ENCODE results near the gene TEX2. TPM values are rescaled to one million over a fixed set of nuclear protein-coding genes. Genes with fewer than 3 reads are reported as not detected.

Gene TEX2
- total RNA-seq, 1 donor from 2014 or later: 39.5 TPM

GRCh38 chr17:64115822-64116534, 147.1 kb downstream of the TEX2 start:
- ATAC-seq: peak; percentile 45
- intact Hi-C loops (cut with DNase I): no loop called here
- no peak for DNase-seq (ENCODE audit: low spot score)

DNA sequence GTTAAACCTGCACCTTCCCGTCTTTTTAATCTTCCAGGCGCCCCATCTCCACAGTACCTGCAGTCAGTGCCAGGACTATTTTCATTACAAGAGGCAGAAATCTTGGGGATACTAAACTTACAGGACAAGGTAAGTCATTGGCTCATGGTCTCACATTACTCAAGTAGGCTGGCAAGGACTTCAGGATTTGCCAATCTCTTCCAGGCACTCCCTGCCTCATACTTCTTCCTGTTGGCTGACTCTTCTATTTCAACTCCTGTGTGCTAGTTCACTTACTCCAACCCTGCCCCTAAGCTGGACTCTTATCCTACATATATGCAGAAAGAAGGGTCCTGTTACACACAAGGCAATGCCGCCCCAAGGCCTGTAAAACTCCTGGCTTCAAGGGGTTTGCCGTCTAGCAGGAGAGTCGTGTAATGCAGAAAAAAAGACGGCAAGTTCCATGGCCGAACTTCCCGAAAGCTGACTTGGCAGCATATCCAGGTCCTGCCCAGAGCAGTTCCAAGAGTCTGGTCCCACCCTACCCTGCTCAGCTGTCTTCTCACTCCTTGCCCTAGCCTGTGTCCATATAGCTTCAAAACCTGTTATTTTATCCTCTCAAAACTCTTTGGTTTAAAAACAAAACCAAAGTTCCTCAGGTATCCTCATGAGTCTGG, 147.9 kb downstream of the TEX2 start:
- intact Hi-C loops (cut with DNase I): no loop called here
- DNase-seq (ENCODE audit: low spot score) (no peak), ATAC-seq (no peak)

DNA sequence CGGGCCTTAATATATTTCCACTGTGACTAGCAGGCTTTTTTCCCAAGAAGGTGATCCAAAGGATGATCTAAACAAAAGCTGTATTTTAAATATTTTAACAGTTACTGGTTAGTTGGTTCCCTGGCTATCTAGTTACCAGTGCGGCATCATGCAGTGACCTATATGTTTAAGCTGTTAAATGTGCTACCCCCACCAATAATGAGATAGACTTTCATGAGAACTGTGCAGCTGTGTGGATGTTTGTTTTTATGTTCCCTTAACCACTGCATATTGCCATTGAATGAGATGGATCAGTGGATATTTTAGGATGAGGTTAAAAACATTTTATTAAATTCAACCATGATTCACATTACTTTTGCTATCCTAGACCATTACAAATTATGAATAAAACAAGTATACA, 150.1 kb downstream of the TEX2 start:
- intact Hi-C loops (cut with DNase I): no loop called here
- ATAC-seq (no peak), DNase-seq (ENCODE audit: low spot score) (no peak)

DNA sequence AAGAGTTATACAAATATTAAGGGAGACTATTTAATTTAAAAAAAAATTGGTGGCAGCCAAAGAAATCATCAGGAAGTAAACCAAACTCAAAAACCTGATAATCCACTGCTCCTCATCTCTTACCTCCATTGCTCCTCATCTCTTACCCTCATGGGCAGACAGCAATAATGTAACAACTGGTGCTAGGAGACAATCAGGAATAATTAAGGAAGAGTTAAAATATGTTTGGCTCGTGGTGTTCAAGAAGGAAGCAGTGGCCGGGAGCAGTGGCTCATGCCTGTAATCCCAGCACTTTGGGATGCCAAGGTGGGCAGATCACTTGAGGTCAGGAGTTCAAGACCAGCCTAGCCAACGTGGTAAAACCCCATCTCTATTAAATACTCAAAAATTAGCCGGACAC, 151.2 kb downstream of the TEX2 start:
- DNase-seq (ENCODE audit: low spot score) (no peak), ATAC-seq (no peak)
- intact Hi-C loops (cut with DNase I): no loop called here

DNA sequence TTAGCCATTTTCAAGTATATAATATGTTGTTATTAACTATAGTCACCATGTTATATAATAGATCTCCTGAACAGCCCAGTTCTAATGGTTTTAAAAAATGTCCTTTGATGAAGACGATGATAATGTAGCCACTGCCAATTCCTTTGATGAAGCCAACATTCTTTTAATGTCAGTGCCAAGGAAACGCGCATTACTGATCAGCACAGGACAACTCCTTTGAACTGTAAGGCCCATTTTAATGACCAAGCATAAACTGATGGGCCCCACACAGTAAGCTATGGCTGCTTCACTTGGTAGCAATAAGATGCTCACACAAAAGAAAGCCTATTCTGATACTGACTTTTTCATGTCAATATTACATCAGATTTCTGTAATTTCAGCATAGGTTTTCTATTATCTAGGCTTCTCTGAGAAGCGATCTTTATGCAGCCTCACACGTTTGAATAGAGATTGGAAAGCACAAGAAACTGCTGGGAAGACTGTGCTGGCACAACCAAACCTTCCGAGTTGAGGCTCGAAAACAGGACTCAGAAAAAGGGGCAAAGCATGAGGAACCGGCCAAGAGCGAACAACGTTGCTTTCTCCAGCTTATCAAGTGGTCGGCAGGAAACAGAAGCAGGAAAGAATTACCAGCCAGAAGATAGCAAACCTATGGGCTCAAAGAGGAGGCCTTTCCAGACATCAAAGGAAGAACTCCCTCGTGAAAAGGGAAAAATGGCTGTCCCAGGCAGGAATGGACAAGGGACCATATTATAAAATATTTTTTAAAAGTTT, 152.5 kb downstream of the TEX2 start:
- intact Hi-C loops (cut with DNase I): no loop called here
- DNase-seq (ENCODE audit: low spot score) (no peak), ATAC-seq (no peak)

DNA sequence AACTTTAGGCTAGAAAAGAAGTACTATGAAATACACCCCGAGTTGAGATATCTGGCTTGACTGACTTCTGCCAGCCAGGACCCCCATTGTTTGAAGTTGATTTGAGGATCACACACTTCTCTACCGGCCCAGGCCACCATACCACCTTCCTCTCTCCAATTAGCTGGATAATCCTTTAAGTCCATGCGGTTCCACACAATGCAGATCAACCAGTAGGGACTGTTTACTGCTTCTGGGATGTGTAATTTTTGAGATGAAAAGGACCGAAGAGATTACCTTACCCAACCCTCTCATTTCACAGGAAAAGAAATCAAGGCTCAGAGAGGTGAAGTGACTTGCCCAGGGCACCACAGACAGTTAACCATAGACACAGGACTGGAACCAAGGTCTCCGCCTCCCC, 153.7 kb downstream of the TEX2 start:
- intact Hi-C loops (cut with DNase I): no loop called here
- ATAC-seq (no peak), DNase-seq (ENCODE audit: low spot score) (no peak)

DNA sequence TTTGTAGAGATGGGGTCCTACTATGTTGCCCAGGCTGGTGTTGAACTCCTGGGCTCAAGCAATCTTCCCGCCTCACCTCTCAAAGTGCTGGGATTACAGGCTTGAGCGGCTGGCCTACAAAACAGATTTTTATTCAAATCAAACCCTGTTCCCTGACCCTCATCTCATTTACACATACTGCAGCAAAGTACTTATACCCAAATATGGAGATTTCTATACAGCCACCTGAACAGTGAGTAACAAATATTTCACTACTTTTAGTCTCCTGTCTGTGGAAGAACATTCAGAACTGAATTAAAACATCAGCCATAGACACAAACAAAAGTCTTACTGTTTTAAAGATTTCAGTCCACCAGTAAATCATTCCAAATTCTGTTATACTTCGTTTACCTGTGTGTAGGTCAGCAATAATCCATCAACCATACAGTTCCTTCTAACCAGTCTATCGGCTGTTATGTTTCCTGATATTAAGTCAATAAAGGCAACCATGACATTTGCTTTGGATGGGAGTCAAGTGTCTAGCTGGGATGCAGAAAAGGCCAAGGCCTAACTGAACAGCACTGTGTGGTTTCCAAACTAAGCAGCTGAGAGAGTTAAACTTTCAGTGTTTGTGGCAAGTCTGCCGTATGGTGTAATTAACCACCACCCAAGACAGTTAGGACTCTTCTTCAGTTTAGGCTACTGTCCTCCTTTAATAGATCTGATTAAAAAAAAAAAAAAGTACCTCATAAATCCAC, 155.4 kb downstream of the TEX2 start:
- no peak for ATAC-seq
- no peak for DNase-seq (ENCODE audit: low spot score)
- intact Hi-C loops (cut with DNase I): no loop called here

DNA sequence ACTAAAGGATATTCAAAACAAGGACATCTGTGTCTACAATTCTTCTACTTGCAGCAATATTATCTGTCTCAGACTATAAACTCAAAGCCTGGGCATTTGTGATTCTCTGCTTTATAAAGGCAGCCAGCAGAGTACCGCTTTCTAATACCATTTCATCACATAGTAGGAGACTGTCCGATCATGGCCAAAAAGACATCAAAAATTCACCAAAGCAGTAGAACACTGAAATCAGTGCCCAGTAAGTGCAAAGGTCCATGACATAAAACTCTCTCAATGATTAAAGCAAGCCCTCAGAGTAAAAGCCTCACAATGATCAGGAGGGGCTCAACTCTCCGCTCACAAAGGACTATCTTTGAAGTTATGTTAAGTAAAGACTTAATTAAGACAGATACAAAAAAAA, 156.1 kb downstream of the TEX2 start:
- ATAC-seq (no peak), DNase-seq (ENCODE audit: low spot score) (no peak)
- intact Hi-C loops (cut with DNase I): no loop called here

DNA sequence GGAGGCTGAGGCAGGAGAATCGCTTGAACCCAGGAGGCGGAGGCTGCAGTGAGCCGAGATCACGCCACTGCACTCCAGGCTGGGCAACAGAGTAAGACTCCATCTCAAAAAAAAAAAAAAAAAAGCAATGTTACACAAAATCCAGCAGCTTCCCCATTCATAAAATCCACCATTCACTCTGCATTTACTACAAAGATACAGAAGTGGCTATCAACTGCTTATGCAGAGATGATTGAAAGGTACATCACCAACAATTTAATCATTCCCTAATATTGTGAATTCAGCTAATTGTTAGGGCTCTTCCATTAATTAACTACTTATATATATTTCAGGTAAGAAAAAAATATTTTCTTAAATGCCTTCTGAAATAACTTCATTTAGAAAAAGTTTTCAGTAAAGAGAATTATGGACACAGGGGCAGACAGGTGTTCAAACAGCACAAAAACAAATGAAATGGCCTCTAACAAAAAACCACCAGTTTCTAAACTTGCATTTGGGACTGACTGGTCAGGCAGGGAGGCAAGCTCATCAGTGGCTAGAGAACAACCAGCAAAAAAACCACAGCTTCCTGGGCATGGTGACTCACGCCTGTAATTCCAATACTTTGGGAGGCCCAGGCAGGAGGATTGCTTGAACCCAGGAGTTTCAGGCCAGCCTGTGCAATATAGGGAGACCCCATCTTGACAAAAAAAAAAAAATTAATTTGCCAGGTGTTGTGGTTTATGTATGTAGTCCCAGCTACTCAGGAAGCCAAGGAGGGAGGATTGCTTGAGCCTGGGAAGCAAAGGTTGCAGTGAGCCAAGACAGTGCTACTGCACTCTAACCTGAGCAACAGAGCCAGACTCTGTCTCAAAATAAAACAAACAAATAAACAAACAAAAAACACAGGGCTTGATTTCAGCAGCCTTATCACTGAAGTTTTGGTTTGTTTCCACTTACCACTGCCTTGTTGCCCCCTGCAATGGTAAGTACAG, 159.4 kb downstream of the TEX2 start:
- ATAC-seq (no peak), DNase-seq (ENCODE audit: low spot score) (no peak)
- intact Hi-C loops (cut with DNase I): no loop called here

DNA sequence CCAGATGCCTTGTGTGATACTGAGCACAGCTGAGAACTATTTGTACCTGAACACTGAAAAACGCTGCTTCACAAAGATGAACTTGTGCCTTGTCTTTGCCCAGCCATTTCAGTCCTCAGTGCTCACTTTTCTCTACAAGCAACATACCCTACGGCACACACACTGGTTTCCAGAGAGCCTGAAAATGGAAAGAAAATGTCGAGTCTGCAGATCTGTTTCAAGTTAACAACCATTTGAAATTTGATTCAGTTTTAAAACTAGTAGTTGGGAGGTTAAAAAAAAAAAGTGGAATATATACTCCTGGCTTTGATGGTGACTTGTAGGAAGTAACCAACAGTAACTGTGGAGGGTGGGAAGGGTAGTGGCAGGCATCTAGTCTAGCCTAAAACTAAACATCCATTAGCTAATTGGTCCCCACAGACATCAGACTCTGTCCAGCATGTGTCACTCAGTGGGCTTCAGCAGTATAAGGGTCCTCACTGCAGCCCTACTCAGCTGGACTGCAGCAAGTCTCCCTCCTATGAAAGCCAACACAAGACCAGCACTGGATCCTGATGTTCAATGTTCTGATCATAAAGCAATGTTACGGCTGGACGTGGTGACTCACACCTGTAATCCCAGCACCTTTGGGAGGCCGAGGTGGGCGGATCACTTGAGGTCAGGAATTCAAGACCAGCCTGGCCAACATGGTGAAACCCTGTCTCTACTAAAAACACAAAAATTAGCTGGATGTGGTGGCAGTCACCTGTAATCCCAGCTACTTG, 160.3 kb downstream of the TEX2 start:
- intact Hi-C loops (cut with DNase I): no loop called here
- DNase-seq (ENCODE audit: low spot score) (no peak), ATAC-seq (no peak)

DNA sequence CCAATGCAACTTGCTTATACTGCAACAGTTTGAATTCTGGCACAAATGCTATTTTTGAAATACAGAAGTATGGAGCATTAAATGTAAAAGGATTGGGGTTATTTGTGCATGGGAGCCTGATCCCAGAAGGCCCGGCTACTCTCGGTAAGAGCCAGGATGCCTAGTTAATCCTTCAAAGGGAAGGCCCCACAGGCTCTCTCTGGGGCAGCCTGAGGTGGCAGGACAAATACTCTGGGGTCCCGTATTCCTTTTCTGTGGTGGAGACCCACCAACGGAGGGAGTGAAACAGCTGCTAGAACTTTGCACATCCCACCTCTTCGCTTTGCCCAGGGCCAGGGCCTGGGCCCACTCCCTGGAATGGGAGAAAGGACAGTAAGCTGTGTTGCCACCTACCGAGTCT, 163.5 kb downstream of the TEX2 start:
- ATAC-seq (no peak), DNase-seq (ENCODE audit: low spot score) (no peak)
- intact Hi-C loops (cut with DNase I): no loop called here

Other genes starting within 250 kb of the TEX2 start
- 38.2 TPM for gene ICAM2, start 242.6 kb downstream of the TEX2 start, total RNA-seq
- gene ERN1, start 133.1 kb downstream of the TEX2 start, total RNA-seq: 22.2 TPM
- gene PECAM1, start 127.6 kb upstream of the TEX2 start, total RNA-seq: 351 TPM
- gene MILR1, start 185.9 kb upstream of the TEX2 start, total RNA-seq: 13.5 TPM
- 19.4 TPM for gene POLG2, start 233.8 kb upstream of the TEX2 start, total RNA-seq
- gene DDX5, start 243.0 kb upstream of the TEX2 start, total RNA-seq: 667 TPM
- 72.0 TPM for gene CEP95, start 243.7 kb upstream of the TEX2 start, total RNA-seq